C4-2B (cell line): ENCODE results near the gene COX7A2L.

ENCODE experiments used
- ZFX ChIP-seq: fragments of 450-650 bp; IDR thresholded peaks from 2 replicates; pipeline ENCODE4 v1.6.1; 2017
- TF ChIP-seq, protein P1 (sequence below): fragments of 450-650 bp; conservative IDR thresholded peaks from 2 replicates; pipeline ENCODE4 v1.5.1; 2017; ENCODE audit warnings: mild to moderate bottlenecking

DNA sequence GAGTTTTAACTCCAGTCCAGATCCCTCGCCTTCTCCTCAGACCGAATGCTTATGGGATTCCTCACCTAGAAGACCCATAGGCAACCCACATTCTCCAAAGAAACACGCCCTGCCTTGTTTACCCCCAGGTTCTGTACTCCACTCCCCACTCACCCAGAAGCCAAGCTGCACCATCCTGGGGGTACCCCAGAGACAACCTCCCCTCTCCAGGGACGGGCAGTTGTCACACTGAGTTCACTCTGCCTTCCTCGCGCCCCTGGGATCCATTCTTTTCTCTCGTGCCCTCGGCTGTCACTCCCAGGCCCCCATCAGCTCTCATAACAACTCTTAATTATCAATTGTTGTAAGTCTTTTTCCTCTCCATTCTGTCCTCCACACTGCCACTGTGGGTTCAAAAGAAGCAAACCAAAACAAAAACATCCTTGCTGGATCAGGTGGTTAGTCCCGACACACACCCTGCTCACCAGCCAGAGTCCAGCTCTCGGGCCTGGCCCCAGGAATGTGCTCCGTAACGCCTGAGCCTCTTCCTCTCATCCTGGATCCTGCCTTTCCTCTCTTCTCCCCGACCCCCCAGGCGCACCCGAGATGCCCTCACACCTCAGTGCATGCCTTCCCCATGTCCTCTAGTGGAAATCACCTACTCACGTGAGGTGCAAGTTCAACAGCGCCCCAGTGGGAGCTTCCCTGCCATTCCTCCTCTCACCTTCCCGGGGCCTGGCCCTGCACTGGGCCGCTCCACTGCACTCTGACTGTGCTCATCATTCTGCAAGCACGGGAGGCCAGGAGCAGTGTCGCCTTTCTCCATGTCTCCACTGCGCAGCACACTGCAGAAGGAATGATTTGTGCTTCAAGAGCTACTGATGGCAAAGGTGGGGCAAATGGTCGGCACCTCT, 20.7 kb downstream of the COX7A2L start:
- TF ChIP-seq, protein P1, sequence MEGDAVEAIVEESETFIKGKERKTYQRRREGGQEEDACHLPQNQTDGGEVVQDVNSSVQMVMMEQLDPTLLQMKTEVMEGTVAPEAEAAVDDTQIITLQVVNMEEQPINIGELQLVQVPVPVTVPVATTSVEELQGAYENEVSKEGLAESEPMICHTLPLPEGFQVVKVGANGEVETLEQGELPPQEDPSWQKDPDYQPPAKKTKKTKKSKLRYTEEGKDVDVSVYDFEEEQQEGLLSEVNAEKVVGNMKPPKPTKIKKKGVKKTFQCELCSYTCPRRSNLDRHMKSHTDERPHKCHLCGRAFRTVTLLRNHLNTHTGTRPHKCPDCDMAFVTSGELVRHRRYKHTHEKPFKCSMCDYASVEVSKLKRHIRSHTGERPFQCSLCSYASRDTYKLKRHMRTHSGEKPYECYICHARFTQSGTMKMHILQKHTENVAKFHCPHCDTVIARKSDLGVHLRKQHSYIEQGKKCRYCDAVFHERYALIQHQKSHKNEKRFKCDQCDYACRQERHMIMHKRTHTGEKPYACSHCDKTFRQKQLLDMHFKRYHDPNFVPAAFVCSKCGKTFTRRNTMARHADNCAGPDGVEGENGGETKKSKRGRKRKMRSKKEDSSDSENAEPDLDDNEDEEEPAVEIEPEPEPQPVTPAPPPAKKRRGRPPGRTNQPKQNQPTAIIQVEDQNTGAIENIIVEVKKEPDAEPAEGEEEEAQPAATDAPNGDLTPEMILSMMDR = no peak
- no peak for TF ChIP-seq ZFX
